ENCODE data around the gene SLC13A5. TPM values are rescaled to one million over a fixed set of nuclear protein-coding genes. Genes with fewer than 3 reads are reported as not detected.

The SLC13A5 gene
- total and polyA plus RNA-seq, 9 of the 15 experiments (the other 6 are each of a cell fraction or from before 2014, with no cell fraction given) = 0.04 TPM; not detected in 8

DNA sequence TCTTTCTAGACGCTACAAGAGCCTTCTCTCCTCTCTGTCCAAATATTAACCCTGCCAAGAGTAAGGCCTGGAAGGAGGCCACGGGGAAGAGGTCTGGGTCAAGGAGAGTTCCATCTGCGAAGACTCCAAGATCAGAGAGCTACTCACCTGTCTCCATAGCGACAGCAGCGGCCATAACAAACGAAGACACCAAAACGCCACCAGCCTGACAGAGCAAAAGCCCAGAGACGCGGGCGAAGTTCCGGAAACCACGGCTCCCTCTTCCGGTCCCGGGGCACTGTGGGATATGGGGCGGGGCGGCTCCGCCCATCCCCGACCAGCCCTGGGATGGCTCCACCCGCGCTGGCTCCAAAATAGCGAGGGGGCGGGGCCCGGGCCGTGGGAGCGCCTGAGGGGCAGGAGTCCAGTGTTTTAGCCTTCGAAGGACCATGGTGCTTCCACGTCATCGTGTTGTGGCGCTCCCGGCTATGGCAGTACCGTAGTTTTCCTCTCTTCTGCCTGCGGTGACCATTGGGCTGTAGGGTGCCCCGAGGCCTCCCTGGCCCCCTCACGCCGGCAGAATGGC lies 61.7 kb downstream of the SLC13A5 start, which contains the start of the genes C17orf100 and MED31 (continued):
- TF ChIP-seq ZBTB33 (CRISPR knock-in tag; IDR thresholded peaks at IDR 0.05) (no peak), NFRKB (IDR thresholded peaks at IDR 0.05; ENCODE audit: low read depth) (0 out of 2 replicates have a peak, but pooled peaks have one; percentile 38), KDM5B (IDR thresholded peaks at IDR 0.05; ENCODE audit: insufficient replicate concordance, low read depth, low read length) (peak; percentile 65), FOXK2 (conservative IDR thresholded peaks at IDR 0.05 in 1 of 2, IDR thresholded peaks at IDR 0.05 in 1 of 2; ENCODE audit: low read depth in 2 of 2) (peak; percentile 39 to 64; a peak in 3 of 4 replicates), KHSRP (IDR thresholded peaks at IDR 0.05) (no peak), SP1 (CRISPR knock-in tag; IDR thresholded peaks at IDR 0.05) (peak; percentile 78), HCFC1 (IDR thresholded peaks at IDR 0.05; ENCODE audit: low read depth, low read length) (peak; percentile 57), CREM (IDR thresholded peaks at IDR 0.05; ENCODE audit: low read depth) (peak; percentile 14; the same call in 1 of the 2 replicates), MNT (conservative IDR thresholded peaks at IDR 0.05) (peak; percentile 57 to 68; a peak in 3 of 4 replicates), TAF1 (IDR thresholded peaks at IDR 0.05; ENCODE audit: control insufficient read depth, extremely low read depth, insufficient read depth, low read length, severe bottlenecking) (peak; percentile 45), LCOR (CRISPR knock-in tag; IDR thresholded peaks at IDR 0.05) (peak; percentile 71; the same call in 1 of the 2 replicates)
